Measurements from ENCODE around the gene BBOF1.
A peak's percentile ranks its signal among the peaks of the same experiment; 100 is the strongest.
"Not testable (repeated sequence)": the region's sequence is repeated elsewhere in the genome, so short reads cannot be mapped to it uniquely, and the experiment has no call there.

The BBOF1 gene

GRCh38 chr14:74018586-74019407 is at the start of gene BBOF1, which contains the start of gene ENTPD5:
BBOF1 (plus strand) TSS chr14:74019349; CDS start chr14:74019479, 130 bp downstream.
ENTPD5 (minus strand) TSS chr14:74019288; CDS start chr14:73988102, 31,186 bp downstream.
- DNase-seq, result peak; percentile 79

- no peak for DNase-seq
These were observed 45.7 kb upstream of the BBOF1 start for GRCh38 chr14:73973497-73973896.

GRCh38 chr14:73976125-73976524 is 43.0 kb upstream of the BBOF1 start:
- DNase-seq, result no peak

GRCh38 chr14:73977896-73978295 is 41.3 kb upstream of the BBOF1 start:
- DNase-seq, result no peak

GRCh38 chr14:73988065-73988464 is 31.1 kb upstream of the BBOF1 start:
- no peak for DNase-seq

- not testable (repeated sequence) for DNase-seq
These were observed 30.5 kb upstream of the BBOF1 start for GRCh38 chr14:73988656-73989055.

- no peak for DNase-seq
These were observed 28.1 kb upstream of the BBOF1 start for GRCh38 chr14:73991092-73991491.

- DNase-seq, result not testable (repeated sequence)
These were observed 24.2 kb upstream of the BBOF1 start for GRCh38 chr14:73994926-73995325.

- no peak for DNase-seq
These were observed 23.2 kb upstream of the BBOF1 start for GRCh38 chr14:73995977-73996378.

GRCh38 chr14:73996731-73997107 is 22.4 kb upstream of the BBOF1 start:
- DNase-seq, result no peak

- no peak for DNase-seq
These were observed 21.8 kb upstream of the BBOF1 start for GRCh38 chr14:73997108-73997943.

- no peak for DNase-seq
These were observed 21.2 kb upstream of the BBOF1 start for GRCh38 chr14:73997944-73998447.

- no peak for DNase-seq
These were observed 20.4 kb upstream of the BBOF1 start for GRCh38 chr14:73998726-73999125.

- not testable (repeated sequence) for DNase-seq
These were observed 13.5 kb upstream of the BBOF1 start for GRCh38 chr14:74005664-74006063.

GRCh38 chr14:74008843-74009499 is 10.2 kb upstream of the BBOF1 start:
- no peak for DNase-seq

GRCh38 chr14:74014299-74014698 is 4.8 kb upstream of the BBOF1 start:
- peak; percentile 15 for DNase-seq

- no peak for DNase-seq
These were observed 4.0 kb upstream of the BBOF1 start for GRCh38 chr14:74015176-74015575.

- DNase-seq, result no peak
These were observed 3.2 kb upstream of the BBOF1 start for GRCh38 chr14:74015963-74016362.

GRCh38 chr14:74018174-74018585 is 969 bp upstream of the BBOF1 start:
- peak; percentile 86 for DNase-seq

GRCh38 chr14:74019408-74020137 is 424 bp downstream of the BBOF1 start:
- DNase-seq, result no peak

GRCh38 chr14:74022346-74022745 is 3.2 kb downstream of the BBOF1 start:
- no peak for DNase-seq

GRCh38 chr14:74029136-74029535 is 10.0 kb downstream of the BBOF1 start:
- no peak for DNase-seq
